Kidney (tissue), 14 donors: ENCODE measurements around the gene ARHGEF38. TPM values are rescaled to one million over a fixed set of nuclear protein-coding genes. Genes with fewer than 3 reads are reported as not detected.

ENCODE experiments used
- DNase-seq, 5 donors: peaks; one replicate each; pipeline ENCODE4 v3.0.0-alpha.2; 2013 to 2020
- FAIRE-seq: peaks from 2 replicates; lab custom pipeline; 2012; peaks lifted over from hg19 to GRCh38; lab: Jason Lieb, UNC
- H3K27ac ChIP-seq, 2 donors: one replicate each; pipeline ENCODE4 v1.7.0; 2013; ENCODE audit warnings: low read depth in 2 of 2, low read length in 2 of 2, inconsistent platforms in 1 of 2
- H3K27me3 ChIP-seq: one replicate; pipeline ENCODE4 v1.7.1; 2013; ENCODE audit warnings: low read length, inconsistent platforms; ENCODE audit not compliant: control insufficient read depth, insufficient read depth
- H3K36me3 ChIP-seq, 3 donors: one replicate each; pipeline versions ENCODE4 v1.7.0 to v1.7.1; 2013; ENCODE audit warnings: low read length in 3 of 3, control low read depth in 1 of 3, inconsistent platforms in 1 of 3; ENCODE audit not compliant: insufficient read depth in 3 of 3, control insufficient read depth in 2 of 3
- H3K4me1 ChIP-seq, 3 donors: one replicate each; pipeline versions ENCODE4 v1.7.0 to v1.7.1; 2013; ENCODE audit warnings: low read length in 3 of 3, inconsistent platforms in 1 of 3, low read depth in 1 of 3; ENCODE audit not compliant: control insufficient read depth in 2 of 3, insufficient read depth in 2 of 3
- H3K4me3 ChIP-seq, 3 donors: one replicate each; pipeline versions ENCODE4 v1.7.0 to v1.8.1; 2013; ENCODE audit warnings: low read length in 3 of 3, control low read depth in 1 of 3, inconsistent platforms in 1 of 3
- H3K9ac ChIP-seq, 3 donors: one replicate each; pipeline versions ENCODE4 v1.7.0 to v1.7.1; 2013; ENCODE audit warnings: low read length in 3 of 3, control low read depth in 1 of 3, inconsistent platforms in 1 of 3
- H3K9me3 ChIP-seq, 3 donors: one replicate each; pipeline versions ENCODE4 v1.7.0 to v1.7.1; 2013; ENCODE audit warnings: low read length in 3 of 3, control low read depth in 1 of 3, inconsistent platforms in 1 of 3; ENCODE audit not compliant: control insufficient read depth in 2 of 3, insufficient read depth in 1 of 3
- CTCF ChIP-seq: IDR thresholded peaks from 3 replicates; pipeline ENCODE4 v1.5.1; 2012; ENCODE audit warnings: mild to moderate bottlenecking, moderate library complexity, borderline replicate concordance; ENCODE audit not compliant: insufficient read depth; ENCODE audit errors: extremely low read depth
- intact Hi-C: fragments of 100-400 bp; cut with DNase I; formaldehyde crosslinking; loops from one replicate; pipeline ENCODE4 v1.11.1; 2022
- polyA plus RNA-seq: library from polyadenylated mRNA; stranded (reverse); fragments of 350-450 nt; fragmentation: Illumina TruSeq; extraction: RNeasy Lipid Tissue Mini Kit (QIAGEN cat#74804); gene quantifications from one replicate; pipeline ENCODE4 v1.2.3, GENCODE V29; 2014; ENCODE audit warnings: low read depth, low replicate concordance; ENCODE audit not compliant: insufficient read depth
- total RNA-seq: library from RNA; stranded (reverse); fragmentation: NEBNext Ultra II Directional; extraction: Animal tissue kit (Norgen Biotek cat#: 25700); gene quantifications from one replicate; pipeline ENCODE4 v1.2.1, GENCODE V29; 2021
- donor health status: control.
- donor health status: control.
- donor health status: control.
- donor health status: control.
- donor health status: control.
- donor health status: DM: yes; HTN: yes; CAD: no.
- donor health status: Normal renal cell carcinoma (clear cell type).

Gene ARHGEF38
- total and polyA plus RNA-seq, 2 donors from 2014 or later, result 1.5 to 41.1 TPM

GRCh38 chr4:105634402-105635080, 82.1 kb downstream of the ARHGEF38 start:
- FAIRE-seq (no peak), DNase-seq (no peak)
- no peaks in the 10 kb centered on the region for H3K9me3 ChIP-seq
- H3K27ac ChIP-seq, result no peak overlapping the region
- no peak overlapping the region for H3K9ac ChIP-seq
- no peak overlapping the region for H3K4me3 ChIP-seq
- intact Hi-C loops, result no loop called here
- H3K36me3 ChIP-seq, result no peaks in the 10 kb centered on the region
- TF ChIP-seq CTCF, result no peak
- H3K27me3 ChIP-seq, result no peaks in the 10 kb centered on the region
- peaks cover 0 to 17% (median 4%) of the 10 kb centered on the region in 3 donors for H3K4me1 ChIP-seq

- no peaks in the 10 kb centered on the region for H3K9me3 ChIP-seq
- DNase-seq, result peak in 2 of 5 donors; percentile 69 to 82
- H3K4me3 ChIP-seq, result peak overlapping the region in 1 of 3 donors; percentile 14
- H3K36me3 ChIP-seq, result no peaks in the 10 kb centered on the region
- FAIRE-seq, result no peak
- peaks cover 0 to 17% (median 4%) of the 10 kb centered on the region in 3 donors for H3K4me1 ChIP-seq
- H3K27ac ChIP-seq, result no peak overlapping the region
- intact Hi-C loops, result no loop called here
- TF ChIP-seq CTCF, result no peak
- no peaks in the 10 kb centered on the region for H3K27me3 ChIP-seq
- no peak overlapping the region for H3K9ac ChIP-seq
Observed at GRCh38 chr4:105637408-105638176, 85.2 kb downstream of the ARHGEF38 start.

GRCh38 chr4:105641845-105642244, 89.4 kb downstream of the ARHGEF38 start:
- no peak overlapping the region for H3K27ac ChIP-seq
- no peak for TF ChIP-seq CTCF
- no peaks in the 10 kb centered on the region for H3K9me3 ChIP-seq
- H3K27me3 ChIP-seq, result no peaks in the 10 kb centered on the region
- FAIRE-seq (no peak), DNase-seq (no peak)
- intact Hi-C loops, result no loop called here
- peaks cover 0 to 11% (median 4%) of the 10 kb centered on the region in 3 donors for H3K4me1 ChIP-seq
- no peak overlapping the region for H3K9ac ChIP-seq
- no peaks in the 10 kb centered on the region for H3K36me3 ChIP-seq
- no peak overlapping the region for H3K4me3 ChIP-seq
